Fibroblast of lung (primary cell): ENCODE measurements around the gene GALR1. TPM values are rescaled to one million over a fixed set of nuclear protein-coding genes. Genes with fewer than 3 reads are reported as not detected.
A peak's percentile ranks its signal among the peaks of the same experiment; 100 is the strongest.

Experiments
- DNase-seq, 2 donors: peaks; one replicate each; pipeline versions ENCODE4 v3.0.0 to v3.0.0-alpha.2; 2010; ENCODE audit warnings: low read depth in 2 of 2
- H2AFZ ChIP-seq: 2 replicates; pipeline ENCODE4 v1.5.1; 2012; ENCODE audit warnings: low read length, control low read depth, inconsistent platforms
- H3K27ac ChIP-seq: 2 replicates; pipeline ENCODE4 v1.5.1; 2011; ENCODE audit warnings: low read length, control low read depth; ENCODE audit not compliant: insufficient read depth
- H3K27me3 ChIP-seq: 2 replicates; pipeline ENCODE4 v1.5.1; 2011; ENCODE audit warnings: mild to moderate bottlenecking, low read length; ENCODE audit not compliant: control insufficient read depth, insufficient read depth
- H3K36me3 ChIP-seq: 2 replicates; pipeline ENCODE4 v1.5.1; 2011; ENCODE audit warnings: low read length; ENCODE audit not compliant: control insufficient read depth, insufficient read depth
- H3K4me1 ChIP-seq: 2 replicates; pipeline ENCODE4 v1.5.1; 2011; ENCODE audit warnings: low read length; ENCODE audit not compliant: control insufficient read depth, insufficient read depth; ENCODE audit errors: extremely low read depth
- H3K4me2 ChIP-seq: 2 replicates; pipeline ENCODE4 v1.5.1; 2011; ENCODE audit warnings: low read length, control low read depth; ENCODE audit not compliant: insufficient read depth; ENCODE audit errors: extremely low read depth
- H3K4me3 ChIP-seq, 4 experiments: fragments of 200-600 bp in 1 of 4; sonication (generic) in 1 of 4; replicated peaks in 1 of 4; 2 replicates each; pipeline ENCODE4 v1.5.1; 2011 to 2016; ENCODE audit warnings: low read length in 4 of 4, low read depth in 3 of 4, mild to moderate bottlenecking in 3 of 4, control low read depth in 2 of 4, inconsistent platforms in 1 of 4, mixed read lengths in 1 of 4; ENCODE audit not compliant: insufficient read depth in 1 of 4; ENCODE audit errors: control extremely low read depth in 1 of 4
- H3K79me2 ChIP-seq: 2 replicates; pipeline ENCODE4 v1.5.1; 2012; ENCODE audit warnings: mild to moderate bottlenecking, low read length, inconsistent platforms; ENCODE audit not compliant: control insufficient read depth, insufficient read depth
- H3K9ac ChIP-seq: 2 replicates; pipeline ENCODE4 v1.5.1; 2011; ENCODE audit warnings: mild to moderate bottlenecking, low read length, control low read depth; ENCODE audit not compliant: insufficient read depth
- H3K9me3 ChIP-seq: 2 replicates; pipeline ENCODE4 v1.5.1; 2012; ENCODE audit warnings: low read depth, low read length; ENCODE audit not compliant: control insufficient read depth, insufficient read depth
- H4K20me1 ChIP-seq: 2 replicates; pipeline ENCODE4 v1.5.1; 2011; ENCODE audit warnings: low read length; ENCODE audit not compliant: control insufficient read depth, insufficient read depth; ENCODE audit errors: extremely low read depth
- EZH2 ChIP-seq: IDR thresholded peaks from 2 replicates; pipeline ENCODE4 v1.5.1; 2012; ENCODE audit warnings: low read length, control low read depth, mild to moderate bottlenecking; ENCODE audit errors: missing control alignments
- polyA plus RNA-seq, 2 donors: library from polyadenylated mRNA; depleted of rRNA in 1 of 2; stranded (reverse) in 1 of 2; unstranded in 1 of 2; fragments of >200 nt; gene quantifications; 2 replicates each; pipeline ENCODE4 v1.2.1, GENCODE V29; 2011 to 2012; ENCODE audit warnings: missing spikeins in 1 of 2
- total RNA-seq: library from RNA; depleted of rRNA; stranded (reverse); fragments of >200 nt; gene quantifications from 2 replicates; pipeline ENCODE4 v1.2.1, GENCODE V29; 2014
- TF ChIP-seq, protein P1 (sequence below), 2 donors: IDR thresholded peaks in 1 of 2; conservative IDR thresholded peaks in 1 of 2; 1 replicate in 1 of 2; 2 replicates in 1 of 2; pipeline ENCODE4 v1.5.1; 2011 to 2012; ENCODE audit warnings: low read length in 2 of 2, control low read depth in 1 of 2, inconsistent platforms in 1 of 2, low read depth in 1 of 2, mild to moderate bottlenecking in 1 of 2

Gene GALR1
- total and polyA plus RNA-seq, 2 donors (not counting 1 experiment from before 2014, with no cell fraction given), result not detected

DNA sequence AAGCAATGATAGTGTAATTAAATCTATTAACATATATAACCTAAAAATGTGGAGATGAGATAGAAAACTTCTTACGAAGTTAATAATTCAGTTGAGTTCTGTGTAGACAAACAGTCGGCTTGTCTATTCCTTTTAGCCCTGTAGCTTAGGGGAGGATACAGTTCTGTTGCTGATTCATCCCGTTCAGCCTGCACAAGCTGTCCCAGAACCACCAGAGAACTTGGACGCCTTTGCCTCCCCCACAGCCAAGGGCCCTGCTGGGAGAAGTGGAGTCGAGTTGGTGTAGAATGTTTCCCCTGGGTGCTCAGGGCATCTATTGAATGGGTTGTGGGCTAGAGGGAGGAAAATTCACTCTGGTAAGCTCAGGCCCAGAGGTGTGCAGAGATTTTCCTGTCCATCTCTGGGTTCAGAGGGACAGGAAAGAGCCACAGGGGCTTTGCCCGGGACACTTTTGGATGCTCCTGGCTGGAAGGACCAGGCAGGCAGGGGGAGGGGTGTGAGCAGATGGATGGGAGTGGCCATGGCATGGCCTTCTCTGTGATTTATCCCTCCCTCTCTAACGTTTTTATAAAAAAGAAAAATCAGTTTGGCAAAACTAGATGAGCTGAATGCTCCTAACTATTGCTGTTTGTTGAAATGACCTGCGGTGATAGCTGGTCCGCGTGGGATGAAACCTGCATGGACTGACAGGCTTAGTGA lies 42.8 kb upstream of the GALR1 start:
- H4K20me1 ChIP-seq, result no peaks in the 10 kb centered on the region
- no peak overlapping the region for H3K9ac ChIP-seq
- peak overlapping the region; percentile 38 for H3K27ac ChIP-seq
- no peaks in the 10 kb centered on the region for H3K27me3 ChIP-seq
- peak overlapping the region; percentile 27 for H2AFZ ChIP-seq
- no peaks in the 10 kb centered on the region for H3K9me3 ChIP-seq
- peak overlapping the region; percentile 21 for H3K4me2 ChIP-seq
- no peaks in the 10 kb centered on the region for H3K79me2 ChIP-seq
- H3K36me3 ChIP-seq, result no peaks in the 10 kb centered on the region
- H3K4me3 ChIP-seq, result no peak overlapping the region
- H3K4me1 ChIP-seq, result peaks cover 19% of the 10 kb centered on the region
- TF ChIP-seq, protein P1, sequence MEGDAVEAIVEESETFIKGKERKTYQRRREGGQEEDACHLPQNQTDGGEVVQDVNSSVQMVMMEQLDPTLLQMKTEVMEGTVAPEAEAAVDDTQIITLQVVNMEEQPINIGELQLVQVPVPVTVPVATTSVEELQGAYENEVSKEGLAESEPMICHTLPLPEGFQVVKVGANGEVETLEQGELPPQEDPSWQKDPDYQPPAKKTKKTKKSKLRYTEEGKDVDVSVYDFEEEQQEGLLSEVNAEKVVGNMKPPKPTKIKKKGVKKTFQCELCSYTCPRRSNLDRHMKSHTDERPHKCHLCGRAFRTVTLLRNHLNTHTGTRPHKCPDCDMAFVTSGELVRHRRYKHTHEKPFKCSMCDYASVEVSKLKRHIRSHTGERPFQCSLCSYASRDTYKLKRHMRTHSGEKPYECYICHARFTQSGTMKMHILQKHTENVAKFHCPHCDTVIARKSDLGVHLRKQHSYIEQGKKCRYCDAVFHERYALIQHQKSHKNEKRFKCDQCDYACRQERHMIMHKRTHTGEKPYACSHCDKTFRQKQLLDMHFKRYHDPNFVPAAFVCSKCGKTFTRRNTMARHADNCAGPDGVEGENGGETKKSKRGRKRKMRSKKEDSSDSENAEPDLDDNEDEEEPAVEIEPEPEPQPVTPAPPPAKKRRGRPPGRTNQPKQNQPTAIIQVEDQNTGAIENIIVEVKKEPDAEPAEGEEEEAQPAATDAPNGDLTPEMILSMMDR (conservative IDR thresholded peaks at IDR 0.05 in 1 of 2, IDR thresholded peaks at IDR 0.05 in 1 of 2; ENCODE audit: low read depth in 1 of 2, low read length in 2 of 2), result no peak
- TF ChIP-seq EZH2, result no peak
- peak; percentile 75 to 84 for DNase-seq

DNA sequence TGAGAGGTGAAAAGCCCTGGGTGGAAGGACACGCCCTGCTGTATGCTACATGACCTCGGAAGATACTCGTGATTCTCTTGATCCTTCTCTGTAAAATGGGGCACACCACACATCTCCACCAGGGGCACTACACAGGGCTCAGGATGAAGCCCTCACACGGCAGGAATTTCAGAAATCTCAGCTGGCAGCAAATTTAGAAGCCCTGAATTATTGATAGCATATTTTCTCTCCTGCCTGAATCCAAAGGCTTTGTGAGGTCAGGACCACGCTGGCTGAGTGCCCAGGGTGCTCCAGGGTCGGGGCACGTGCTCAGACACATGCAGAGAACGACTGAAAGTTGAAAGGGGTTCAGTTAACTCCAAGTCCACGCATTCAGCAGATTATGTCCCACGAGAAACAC lies 42.1 kb upstream of the GALR1 start:
- Histone ChIP-seq H3K27ac (peak overlapping the region; percentile 38), H3K4me3 (no peak overlapping the region), H3K79me2 (no peaks in the 10 kb centered on the region), H2AFZ (peak overlapping the region; percentile 54), H3K9ac (no peak overlapping the region), H3K4me1 (peaks cover 19% of the 10 kb centered on the region), H3K4me2 (peak overlapping the region; percentile 40), H4K20me1 (no peaks in the 10 kb centered on the region), H3K36me3 (no peaks in the 10 kb centered on the region), H3K27me3 (no peaks in the 10 kb centered on the region), H3K9me3 (no peaks in the 10 kb centered on the region)
- no peak for TF ChIP-seq EZH2
- TF ChIP-seq, protein P1 (conservative IDR thresholded peaks at IDR 0.05 in 1 of 2, IDR thresholded peaks at IDR 0.05 in 1 of 2; ENCODE audit: low read depth in 1 of 2, low read length in 2 of 2), result peak; percentile 57 to 80
- peak; percentile 62 to 78 for DNase-seq

DNA sequence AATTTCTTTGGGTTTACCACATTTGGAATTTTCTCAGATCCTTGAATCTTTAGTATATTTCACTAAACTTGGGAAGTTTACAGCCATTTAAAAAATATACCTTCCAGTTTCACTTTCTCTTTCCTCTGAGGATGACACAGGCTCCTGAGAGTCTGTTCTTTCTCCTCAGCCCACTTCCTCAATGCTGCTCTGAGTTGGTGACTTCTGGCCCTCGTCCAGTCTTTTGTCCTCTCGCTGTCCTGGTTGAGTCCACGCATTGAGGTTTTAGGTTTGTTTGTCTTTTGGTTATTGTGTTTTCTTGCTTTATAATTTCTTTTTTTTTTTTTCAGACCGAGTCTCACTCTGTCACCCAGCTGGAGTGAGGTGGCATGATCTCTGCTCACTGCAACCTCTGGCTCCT lies 40.7 kb upstream of the GALR1 start:
- Histone ChIP-seq H3K27me3 (no peaks in the 10 kb centered on the region), H3K4me1 (peaks cover 19% of the 10 kb centered on the region), H3K9me3 (no peaks in the 10 kb centered on the region), H4K20me1 (no peaks in the 10 kb centered on the region), H3K79me2 (no peaks in the 10 kb centered on the region), H3K36me3 (no peaks in the 10 kb centered on the region), H3K27ac (peak overlapping the region; percentile 61), H3K4me3 (no peak overlapping the region), H3K4me2 (peak overlapping the region; percentile 62), H2AFZ (peak overlapping the region; percentile 50), H3K9ac (no peak overlapping the region)
- peak; percentile 58 to 63 for DNase-seq
- no peak for TF ChIP-seq EZH2
- TF ChIP-seq, protein P1 (conservative IDR thresholded peaks at IDR 0.05 in 1 of 2, IDR thresholded peaks at IDR 0.05 in 1 of 2; ENCODE audit: low read depth in 1 of 2, low read length in 2 of 2), result no peak
